ENCODE results near the gene FRS3. TPM values are rescaled to one million over a fixed set of nuclear protein-coding genes. Genes with fewer than 3 reads are reported as not detected.
A peak's percentile ranks its signal among the peaks of the same experiment; 100 is the strongest.
"Not testable (repeated sequence)": the region's sequence is repeated elsewhere in the genome, so short reads cannot be mapped to it uniquely, and the experiment has no call there.

FRS3 gene
- total and polyA plus RNA-seq, 2 of the 13 experiments (the other 11 are each of a cell fraction or from before 2014, with no cell fraction given), result 3.0 to 7.4 TPM

- H4K20me1 ChIP-seq (ENCODE audit: insufficient read depth, low read length); H3K4me3 ChIP-seq (replicated peaks in 1 of 3; ENCODE audit: insufficient read depth in 1 of 3, low read depth in 2 of 3, low read length in 3 of 3); H3K27me3 ChIP-seq (ENCODE audit: control insufficient read depth in 1 of 2, insufficient read depth in 2 of 2, low read length in 2 of 2); FAIRE-seq; H3K9ac ChIP-seq (ENCODE audit: insufficient read depth, low read depth, low read length); H3K4me2 ChIP-seq (ENCODE audit: low read depth, low read length); ATAC-seq; BruUV-seq (replicated peaks); H3K79me2 ChIP-seq (ENCODE audit: insufficient read depth, low read length); H3K36me3 ChIP-seq (replicated peaks in 1 of 2; ENCODE audit: control insufficient read depth in 1 of 2, insufficient read depth in 2 of 2, low read length in 2 of 2); CTCF ChIA-PET (ENCODE audit: low intra/inter-chr PET ratio, low total read pairs); DNase-seq (ENCODE audit: low spot score); H3K9me3 ChIP-seq (ENCODE audit: low read length); intact Hi-C loops (cut with micrococcal nuclease; ENCODE audit: unreplicated experiment); H2AFZ ChIP-seq (ENCODE audit: low read length); in situ Hi-C loops (cut with HindIII; ENCODE audit: extremely low pct_ligation_motif_present, low pct_unique_long_range_greater_than_20kb); H3K27ac ChIP-seq (ENCODE audit: extremely low read length, insufficient read depth, low read length): not testable (repeated sequence)
- 0 out of 2 replicates have a peak, but pooled peaks have one; percentile 39 for TF ChIP-seq ZNF512 (CRISPR knock-in tag; IDR thresholded peaks at IDR 0.05)
- H3K4me1 ChIP-seq (ENCODE audit: insufficient read depth, low read length), result peaks cover 45% of the 10 kb centered on the region
- POLR2A ChIA-PET, result interaction anchor here (3.6 to 4.6 kb wide), 3 partner anchors 9 to 28 kb away, joined by 31 to 112 read pairs (median 94); partner anchors contain the start of genes PGC and TFEB
- 94% methylated on average over 4 of the region's 4 CpGs for WGBS (ENCODE audit: low lambda C conversion rate)
Observed at GRCh38 chr6:41766043-41766664, 13.5 kb downstream of the FRS3 start.

- no peak for ATAC-seq
- intact Hi-C loops (cut with micrococcal nuclease; ENCODE audit: unreplicated experiment), result no loop called here
- in situ Hi-C loops (cut with HindIII; ENCODE audit: extremely low pct_ligation_motif_present, low pct_unique_long_range_greater_than_20kb), result no loop called here
- ChIA-PET CTCF (ENCODE audit: low intra/inter-chr PET ratio, low total read pairs) (no interaction called here), POLR2A (interaction anchor here (1.1 to 2.8 kb wide), 2 partner anchors 15 to 29 kb away, joined by 5 to 11 read pairs; no protein-coding TSS in a partner anchor)
- Histone ChIP-seq H3K9me3 (ENCODE audit: low read length) (no peaks in the 10 kb centered on the region), H3K4me2 (ENCODE audit: low read depth, low read length) (no peak overlapping the region), H3K9ac (ENCODE audit: insufficient read depth, low read depth, low read length) (no peak overlapping the region), H3K79me2 (ENCODE audit: insufficient read depth, low read length) (no peaks in the 10 kb centered on the region), H3K36me3 (replicated peaks in 1 of 2; ENCODE audit: control insufficient read depth in 1 of 2, insufficient read depth in 2 of 2, low read length in 2 of 2) (no peaks in the 10 kb centered on the region), H3K4me1 (ENCODE audit: insufficient read depth, low read length) (peaks cover 55% of the 10 kb centered on the region), H4K20me1 (ENCODE audit: insufficient read depth, low read length) (no peaks in the 10 kb centered on the region), H3K4me3 (replicated peaks in 1 of 3; ENCODE audit: insufficient read depth in 1 of 3, low read depth in 2 of 3, low read length in 3 of 3) (no peak overlapping the region), H3K27me3 (ENCODE audit: control insufficient read depth in 1 of 2, insufficient read depth in 2 of 2, low read length in 2 of 2) (no peaks in the 10 kb centered on the region), H3K27ac (ENCODE audit: extremely low read length, insufficient read depth, low read length) (no peak overlapping the region), H2AFZ (ENCODE audit: low read length) (no peak overlapping the region)
- DNase-seq (ENCODE audit: low spot score), result no peak
- no TSS peak for BruUV-seq (replicated peaks)
- TF ChIP-seq ZNF768 (CRISPR knock-in tag; IDR thresholded peaks at IDR 0.05), result peak; percentile 95; the same call in 1 of the 2 replicates
- TF ChIP-seq MBD4 (IDR thresholded peaks at IDR 0.05; ENCODE audit: borderline replicate concordance, low read length), result no peak
- TF ChIP-seq ZMYM3 (CRISPR knock-in tag; IDR thresholded peaks at IDR 0.05), result peak; percentile 48; the same call in 1 of the 2 replicates
- no peak for TF ChIP-seq BCL6 (CRISPR knock-in tag; IDR thresholded peaks at IDR 0.05)
- no peak for FAIRE-seq
- 65% methylated on average over 2 of the region's 2 CpGs for WGBS (ENCODE audit: low lambda C conversion rate)
Observed at GRCh38 chr6:41763470-41763869, 16.2 kb downstream of the FRS3 start.
